SK-N-SH treated with all-trans-retinoic acid at 6 μM for 48 hours (cell line): ENCODE data around the gene B3GAT1.

ENCODE experiments used
- CSDC2 ChIP-seq: fragments of 250-450 bp; sonication (Bioruptor Pico); IDR thresholded peaks from 2 replicates; pipeline ENCODE4 v1.5.0; 2020; ENCODE audit warnings: mild to moderate bottlenecking, moderate library complexity
- ESRRG ChIP-seq: fragments of 250-450 bp; sonication (Bioruptor Pico); IDR thresholded peaks from 2 replicates; pipeline ENCODE4 v1.6.1; 2021; ENCODE audit warnings: mild to moderate bottlenecking
- OSR1 ChIP-seq: fragments of 250-450 bp; sonication (Bioruptor Pico); IDR thresholded peaks from 2 replicates; pipeline ENCODE4 v1.8.0; 2022; ENCODE audit warnings: moderate library complexity, mild to moderate bottlenecking, inconsistent platforms
- POU6F1 ChIP-seq: fragments of 250-450 bp; sonication (Bioruptor Pico); IDR thresholded peaks from 2 replicates; pipeline ENCODE4 v1.8.0; 2021; ENCODE audit warnings: low read depth, mild to moderate bottlenecking, moderate library complexity, borderline replicate concordance
- RARB ChIP-seq: fragments of 250-450 bp; sonication (Bioruptor Pico); IDR thresholded peaks from 2 replicates; pipeline ENCODE4 v1.8.0; 2021; ENCODE audit warnings: mild to moderate bottlenecking, moderate library complexity
- ZFP3 ChIP-seq: fragments of 250-450 bp; sonication (Bioruptor Pico); IDR thresholded peaks from 2 replicates; pipeline ENCODE4 v1.5.0; 2020; ENCODE audit warnings: mild to moderate bottlenecking, moderate library complexity
- ZFP30 ChIP-seq: fragments of 450-650 bp; formaldehyde crosslinking; IDR thresholded peaks from 2 replicates; pipeline ENCODE4 v1.5.0; 2022; ENCODE audit warnings: mild to moderate bottlenecking, moderate library complexity
- ZNF70 ChIP-seq: fragments of 450-650 bp; formaldehyde crosslinking; IDR thresholded peaks from 2 replicates; pipeline ENCODE4 v1.5.0; 2020; ENCODE audit warnings: mild to moderate bottlenecking, moderate library complexity
- TF ChIP-seq, protein P1 (sequence below): fragments of 250-450 bp; sonication (Bioruptor Pico); IDR thresholded peaks from 2 replicates; pipeline ENCODE4 v1.8.0; 2020; ENCODE audit warnings: mild to moderate bottlenecking, moderate library complexity, borderline replicate concordance

GRCh38 chr11:134367781-134368180 lies 44.3 kb downstream of the B3GAT1 start:
- no peak for TF ChIP-seq ZFP3 (CRISPR knock-in tag)
- TF ChIP-seq, protein P1, sequence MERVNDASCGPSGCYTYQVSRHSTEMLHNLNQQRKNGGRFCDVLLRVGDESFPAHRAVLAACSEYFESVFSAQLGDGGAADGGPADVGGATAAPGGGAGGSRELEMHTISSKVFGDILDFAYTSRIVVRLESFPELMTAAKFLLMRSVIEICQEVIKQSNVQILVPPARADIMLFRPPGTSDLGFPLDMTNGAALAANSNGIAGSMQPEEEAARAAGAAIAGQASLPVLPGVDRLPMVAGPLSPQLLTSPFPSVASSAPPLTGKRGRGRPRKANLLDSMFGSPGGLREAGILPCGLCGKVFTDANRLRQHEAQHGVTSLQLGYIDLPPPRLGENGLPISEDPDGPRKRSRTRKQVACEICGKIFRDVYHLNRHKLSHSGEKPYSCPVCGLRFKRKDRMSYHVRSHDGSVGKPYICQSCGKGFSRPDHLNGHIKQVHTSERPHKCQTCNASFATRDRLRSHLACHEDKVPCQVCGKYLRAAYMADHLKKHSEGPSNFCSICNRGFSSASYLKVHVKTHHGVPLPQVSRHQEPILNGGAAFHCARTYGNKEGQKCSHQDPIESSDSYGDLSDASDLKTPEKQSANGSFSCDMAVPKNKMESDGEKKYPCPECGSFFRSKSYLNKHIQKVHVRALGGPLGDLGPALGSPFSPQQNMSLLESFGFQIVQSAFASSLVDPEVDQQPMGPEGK = no peak
- TF ChIP-seq RARB (CRISPR knock-in tag) = no peak
- no peak for TF ChIP-seq CSDC2 (CRISPR knock-in tag)
- no peak for TF ChIP-seq ESRRG (CRISPR knock-in tag)
- no peak for TF ChIP-seq OSR1 (CRISPR knock-in tag)
- TF ChIP-seq POU6F1 (CRISPR knock-in tag) = no peak
- TF ChIP-seq ZFP30 (CRISPR knock-in tag) = no peak
- TF ChIP-seq ZNF70 (CRISPR knock-in tag) = no peak
